HepG2 (cell line): ENCODE data around the gene UGT1A8. TPM values are rescaled to one million over a fixed set of nuclear protein-coding genes. Genes with fewer than 3 reads are reported as not detected.

ENCODE experiments used
- CBX2 ChIP-seq, 2 experiments: fragments of 200-600 bp in 1 of 2; sonication (generic); formaldehyde crosslinking in 1 of 2; IDR thresholded peaks; 2 replicates each; pipeline versions ENCODE4 v1.7.0 to v1.8.1; 2018 to 2022; ENCODE audit warnings: low read depth in 2 of 2, low read length in 1 of 2, mild to moderate bottlenecking in 1 of 2, missing genetic modification reagents in 1 of 2
- HNF1B ChIP-seq: sonication (generic); formaldehyde crosslinking; IDR thresholded peaks from 2 replicates; pipeline ENCODE4 v1.5.1; 2020; ENCODE audit warnings: mild to moderate bottlenecking, moderate library complexity, missing genetic modification reagents
- HOXA3 ChIP-seq: sonication (generic); formaldehyde crosslinking; IDR thresholded peaks from 2 replicates; pipeline ENCODE4 v1.5.0; 2020; ENCODE audit warnings: missing genetic modification reagents
- HOXD1 ChIP-seq: sonication (generic); formaldehyde crosslinking; IDR thresholded peaks from 2 replicates; pipeline ENCODE4 v1.5.0; 2020; ENCODE audit warnings: missing genetic modification reagents
- NFE2L1 ChIP-seq: sonication (generic); formaldehyde crosslinking; IDR thresholded peaks from 2 replicates; pipeline ENCODE4 v1.4.0; 2020; ENCODE audit warnings: missing genetic modification reagents, mild to moderate bottlenecking, borderline replicate concordance
- PAXIP1 ChIP-seq: sonication (generic); formaldehyde crosslinking; conservative IDR thresholded peaks from 2 replicates; pipeline ENCODE4 v1.4.0; 2020; ENCODE audit warnings: mild to moderate bottlenecking, missing genetic modification reagents, moderate library complexity
- PITX1 ChIP-seq: sonication (generic); formaldehyde crosslinking; IDR thresholded peaks from 2 replicates; pipeline ENCODE4 v1.5.1; 2020; ENCODE audit warnings: mild to moderate bottlenecking, missing genetic modification reagents
- POLR2AphosphoS5 ChIP-seq: IDR thresholded peaks from 2 replicates; pipeline ENCODE4 v1.6.1; 2012; ENCODE audit warnings: low read depth, low read length
- SOX13 ChIP-seq, 3 experiments: fragments of 450-650 bp in 1 of 3; sonication (generic) in 1 of 3; formaldehyde crosslinking in 1 of 3; IDR thresholded peaks in 2 of 3; conservative IDR thresholded peaks in 1 of 3; 2 replicates each; pipeline versions ENCODE4 v1.5.0 to v1.6.1; 2016 to 2020; ENCODE audit warnings: antibody characterized with exemption in 1 of 3, mild to moderate bottlenecking in 1 of 3, missing compliant biosample characterization in 1 of 3, missing genetic modification reagents in 1 of 3, moderate library complexity in 1 of 3
- SOX6 ChIP-seq, 2 experiments: fragments of 450-650 bp in 1 of 2; sonication (generic) in 1 of 2; formaldehyde crosslinking in 1 of 2; IDR thresholded peaks; 2 replicates each; pipeline versions ENCODE4 v1.4.0 to v1.6.1; 2017 to 2020; ENCODE audit warnings: antibody characterized with exemption in 1 of 2, mild to moderate bottlenecking in 1 of 2, missing genetic modification reagents in 1 of 2
- SPEN ChIP-seq: sonication (generic); formaldehyde crosslinking; IDR thresholded peaks from 2 replicates; pipeline ENCODE4 v1.5.1; 2020; ENCODE audit warnings: low read depth, mild to moderate bottlenecking, missing genetic modification reagents
- TGIF2 ChIP-seq: IDR thresholded peaks from 2 replicates; pipeline ENCODE4 v1.6.1; 2016; ENCODE audit warnings: control low read depth, missing compliant biosample characterization
- THAP7 ChIP-seq: sonication (generic); formaldehyde crosslinking; IDR thresholded peaks from 2 replicates; pipeline ENCODE4 v1.8.1; 2023; ENCODE audit warnings: mild to moderate bottlenecking, missing genetic modification reagents
- TRAFD1 ChIP-seq: sonication (generic); formaldehyde crosslinking; IDR thresholded peaks from 2 replicates; pipeline ENCODE4 v1.5.1; 2020; ENCODE audit warnings: missing genetic modification reagents, mild to moderate bottlenecking, borderline replicate concordance
- ZFP36L1 ChIP-seq: sonication (generic); formaldehyde crosslinking; IDR thresholded peaks from 2 replicates; pipeline ENCODE4 v1.8.0; 2022; ENCODE audit warnings: mild to moderate bottlenecking, missing genetic modification reagents, moderate library complexity
- ZNF10 ChIP-seq: sonication (generic); formaldehyde crosslinking; IDR thresholded peaks from 2 replicates; pipeline ENCODE4 v1.4.0; 2020; ENCODE audit warnings: mild to moderate bottlenecking, low read depth, missing genetic modification reagents, borderline replicate concordance
- ZNF235 ChIP-seq: sonication (generic); formaldehyde crosslinking; IDR thresholded peaks from 2 replicates; pipeline ENCODE4 v1.8.1; 2023; ENCODE audit warnings: mild to moderate bottlenecking, missing genetic modification reagents, borderline replicate concordance
- ZNF484 ChIP-seq: sonication (generic); formaldehyde crosslinking; IDR thresholded peaks from 2 replicates; pipeline ENCODE4 v1.5.1; 2020; ENCODE audit warnings: mild to moderate bottlenecking, low read depth, missing genetic modification reagents, borderline replicate concordance
- ZNF557 ChIP-seq: sonication (generic); formaldehyde crosslinking; IDR thresholded peaks from 2 replicates; pipeline ENCODE4 v1.4.0; 2020; ENCODE audit warnings: missing genetic modification reagents
- ZNF747 ChIP-seq: sonication (generic); formaldehyde crosslinking; IDR thresholded peaks from 2 replicates; pipeline ENCODE4 v1.8.1; 2023; ENCODE audit warnings: missing genetic modification reagents, mild to moderate bottlenecking, borderline replicate concordance
- polyA plus RNA-seq, 8 experiments: library from polyadenylated mRNA; depleted of rRNA in 3 of 8; stranded (reverse) in 7 of 8; unstranded in 1 of 8; fragments of >200 nt; fragmentation: Illumina TruSeq in 4 of 8; extraction: Trizol in 4 of 8; gene quantifications; 2 replicates each; pipeline versions ENCODE4 v1.2.1 to v1.2.3, GENCODE V29; 2011 to 2016; ENCODE audit warnings: low read depth in 4 of 8, missing spikeins in 1 of 8, mixed read lengths in 1 of 8; ENCODE audit not compliant: insufficient read depth in 1 of 8
- total RNA-seq, 5 experiments: library from RNA; depleted of rRNA; stranded (reverse); fragments of >200 nt; fragmentation: Illumina TruSeq; extraction: Trizol; gene quantifications; 2 replicates each; pipeline ENCODE4 v1.2.3, GENCODE V29; 2016; ENCODE audit warnings: low read depth in 1 of 5

UGT1A8 gene
- total and polyA plus RNA-seq, 2 of the 13 experiments (the other 11 are each of a cell fraction or from before 2014, with no cell fraction given) = not detected

GRCh38 chr2:233756429-233757081 is 139.1 kb downstream of the UGT1A8 start (continued):
- TF ChIP-seq PITX1 (CRISPR knock-in tag) (peak; percentile 99), ZNF557 (0 out of 2 replicates have a peak, but pooled peaks have one; percentile 47), ZNF235 (CRISPR knock-in tag) (peak; percentile 80; the same call in 1 of the 2 replicates), HNF1B (CRISPR knock-in tag) (peak; percentile 99), ZNF747 (peak; percentile 85; the same call in 1 of the 2 replicates), POLR2AphosphoS5 (no peak), THAP7 (no peak), PAXIP1 (peak; percentile 97), TRAFD1 (CRISPR knock-in tag) (peak; percentile 62; the same call in 1 of the 2 replicates), ZFP36L1 (CRISPR knock-in tag) (peak; percentile 89; the same call in 1 of the 2 replicates), CBX2 (IDR thresholded peaks at IDR 0.05; ENCODE audit: low read depth, low read length) (peak; percentile 83; the same call in 1 of the 2 replicates), CBX2 (CRISPR knock-in tag; IDR thresholded peaks at IDR 0.05; ENCODE audit: low read depth) (peak; percentile 94; the same call in 1 of the 2 replicates), TGIF2 (CRISPR knock-in tag) (peak; percentile 82), HOXA3 (peak; percentile 52; the same call in 1 of the 2 replicates), ZNF484 (no peak), ZNF10 (no peak), SPEN (CRISPR knock-in tag) (peak; percentile 63; the same call in 1 of the 2 replicates), HOXD1 (CRISPR knock-in tag) (peak; percentile 96), SOX13 (IDR thresholded peaks at IDR 0.05) (peak; percentile 98), SOX13 (CRISPR knock-in tag; conservative IDR thresholded peaks at IDR 0.05 in 1 of 2, IDR thresholded peaks at IDR 0.05 in 1 of 2) (peak in 1 of 2 experiments; percentile 97; a peak in 2 of 4 replicates), NFE2L1 (CRISPR knock-in tag) (no peak), SOX6 (IDR thresholded peaks at IDR 0.05) (no peak), SOX6 (CRISPR knock-in tag; IDR thresholded peaks at IDR 0.05) (peak; percentile 99)
